Stimulated activated naive CD4-positive, alpha-beta T cell treated with Interleukin-2 at 50 U/mL for 16 hours (primary cell): ENCODE data around the gene ITPK1.
"Not testable (repeated sequence)": the region's sequence is repeated elsewhere in the genome, so short reads cannot be mapped to it uniquely, and the experiment has no call there.

Experiments
- DNase-seq: peaks from one replicate; lab custom pipeline; 2025; lab: John Stamatoyannopoulos, UW

ITPK1 gene

GRCh38 chr14:93115821-93116675 lies at the start of gene ITPK1:
ITPK1 (minus strand) TSS chr14:93115925; CDS start chr14:93115163, 762 bp downstream.
- peak; percentile 36 for DNase-seq

DNA sequence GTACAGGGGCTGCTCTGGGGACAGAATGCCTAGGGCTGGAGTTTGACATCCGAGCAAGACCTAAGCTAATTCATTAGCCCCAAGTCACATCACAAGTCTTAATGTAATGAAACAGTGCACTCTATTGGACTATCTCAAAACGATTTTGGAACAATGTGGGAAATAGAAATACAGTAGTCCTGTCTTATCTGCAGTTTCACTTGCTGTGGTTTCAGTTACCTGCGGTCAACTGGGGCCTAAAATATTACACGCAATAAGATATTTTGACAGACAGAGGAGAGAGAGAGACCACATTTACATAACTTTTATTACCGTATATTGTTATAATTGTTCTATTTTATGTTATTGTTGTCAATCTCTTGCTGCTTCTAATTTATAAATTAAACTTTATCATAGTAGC lies 47.8 kb upstream of the ITPK1 start:
- no peak for DNase-seq

DNA sequence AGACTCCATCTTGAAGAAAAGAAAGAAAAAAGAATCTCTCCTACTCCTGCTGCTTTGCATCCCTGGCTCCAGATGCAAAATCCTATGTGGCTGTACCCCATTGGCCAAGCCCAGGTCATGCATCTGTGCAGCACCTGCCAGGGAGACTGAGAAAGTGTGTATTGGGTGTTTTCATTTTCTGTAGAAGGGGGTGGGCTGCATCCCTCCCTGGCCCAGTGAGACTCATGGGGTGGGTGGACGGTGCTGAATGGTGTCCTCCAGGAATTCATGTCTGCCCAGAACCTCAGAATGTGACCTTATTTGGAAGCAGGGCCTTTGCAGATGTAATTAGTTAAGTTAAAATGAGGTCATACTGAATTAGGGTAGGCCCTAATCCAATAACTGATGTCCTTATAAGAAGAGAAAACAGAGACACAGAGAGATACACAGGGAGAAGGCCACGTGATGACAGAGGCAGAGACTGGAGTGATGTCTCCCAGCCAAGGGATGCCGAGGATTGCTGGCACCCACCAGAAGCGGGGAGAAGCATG lies 45.8 kb upstream of the ITPK1 start:
- DNase-seq: no peak

DNA sequence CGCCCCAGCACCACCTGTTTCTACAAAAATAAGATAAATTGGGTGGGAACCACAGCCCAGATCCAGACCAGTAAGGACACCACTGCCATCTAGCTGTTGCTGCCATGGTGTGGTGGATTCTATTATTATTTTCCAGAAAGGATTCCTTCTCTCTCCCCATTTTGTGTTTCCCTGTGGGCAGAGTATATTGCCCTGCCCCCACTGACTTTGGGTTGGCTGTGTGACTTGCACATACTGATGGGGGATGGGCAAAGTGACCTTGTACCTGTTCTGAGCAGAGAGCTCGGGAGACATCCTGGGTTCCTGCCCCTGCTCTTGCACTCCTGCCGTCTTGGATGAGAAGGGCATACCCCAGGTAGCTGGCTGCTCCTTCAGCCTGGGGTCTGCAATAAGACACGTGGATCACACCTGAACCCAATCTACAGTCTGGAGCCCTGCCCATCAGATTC lies 44.7 kb upstream of the ITPK1 start:
- DNase-seq: no peak

- not testable (repeated sequence) for DNase-seq
These were observed 44.1 kb upstream of the ITPK1 start for GRCh38 chr14:93159625-93160352.

- DNase-seq: not testable (repeated sequence)
These were observed 42.6 kb upstream of the ITPK1 start for GRCh38 chr14:93158349-93158748.

GRCh38 chr14:93156693-93157369 lies 41.1 kb upstream of the ITPK1 start:
- DNase-seq: no peak

GRCh38 chr14:93155667-93156066 lies 39.9 kb upstream of the ITPK1 start:
- DNase-seq: no peak

GRCh38 chr14:93153121-93153520 lies 37.4 kb upstream of the ITPK1 start:
- DNase-seq: no peak

DNA sequence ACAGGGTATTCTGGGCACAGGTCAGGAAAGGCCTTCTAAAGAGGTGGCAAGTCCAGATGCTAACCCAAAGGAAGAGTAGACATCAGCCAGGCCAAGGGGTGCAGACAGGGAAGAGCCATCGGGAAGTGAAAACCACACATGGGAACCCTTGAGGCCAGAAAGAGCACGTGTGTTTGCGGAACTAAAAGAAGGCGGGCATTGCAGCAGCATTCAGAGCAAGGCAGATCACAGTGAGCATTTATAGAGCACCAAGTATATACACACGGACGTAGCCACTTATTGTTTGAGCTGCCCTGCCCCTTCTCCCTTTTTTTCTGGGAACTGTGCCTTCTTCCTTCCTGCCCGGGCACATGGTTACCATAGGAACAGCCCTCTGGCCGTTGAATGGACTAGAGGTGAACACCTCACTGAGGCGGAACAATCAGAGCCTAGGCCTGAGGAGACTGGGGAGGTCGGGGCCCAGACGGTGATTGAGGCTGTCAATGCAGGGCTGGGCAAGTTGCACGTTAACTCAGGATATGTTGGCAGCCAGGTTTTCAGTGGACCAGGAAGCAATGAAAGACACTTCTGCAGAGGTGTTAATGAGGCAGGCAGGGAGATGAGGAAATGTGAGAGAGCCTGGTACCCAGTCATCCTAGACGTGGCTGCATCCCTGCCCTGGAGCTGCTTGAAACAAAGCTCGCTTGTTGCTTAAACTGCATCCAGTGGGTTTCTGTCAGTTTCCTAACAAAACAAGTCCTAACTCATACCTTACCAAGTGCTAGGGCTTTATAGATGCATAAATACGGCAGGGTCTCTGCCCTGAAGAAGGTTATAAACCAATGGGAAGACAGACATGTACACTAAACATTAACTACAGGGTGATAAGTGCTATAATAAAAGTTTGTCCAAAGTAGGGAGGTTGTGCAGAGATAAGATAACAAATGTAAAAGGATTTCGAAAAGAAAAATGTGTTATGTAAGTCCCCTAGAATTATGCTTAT lies 34.8 kb upstream of the ITPK1 start:
- DNase-seq: no peak

DNA sequence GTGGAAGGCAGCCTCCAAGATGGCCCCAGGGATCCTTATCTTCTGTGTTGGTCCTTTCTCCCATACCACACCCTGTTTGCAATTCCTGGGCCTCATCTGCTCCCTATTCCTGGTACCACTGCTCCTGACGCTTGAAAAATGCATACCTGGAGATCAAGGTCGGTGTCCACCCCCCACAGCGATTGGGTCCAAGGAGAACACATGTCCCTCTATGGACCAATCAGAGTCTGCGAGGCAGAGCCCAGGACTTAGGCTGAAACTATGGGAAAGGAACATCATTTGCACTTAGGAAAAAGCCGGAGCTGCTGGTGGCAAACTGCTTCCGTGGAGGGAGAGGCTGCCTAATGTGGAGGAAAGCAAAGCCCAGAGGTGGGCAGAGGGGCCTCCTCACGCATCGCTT lies 33.3 kb upstream of the ITPK1 start:
- no peak for DNase-seq

- DNase-seq: no peak
These were observed 30.4 kb upstream of the ITPK1 start for GRCh38 chr14:93146119-93146518.

- DNase-seq: no peak
These were observed 27.3 kb upstream of the ITPK1 start for GRCh38 chr14:93142854-93143652.

- no peak for DNase-seq
These were observed 22.1 kb upstream of the ITPK1 start for GRCh38 chr14:93137864-93138263.

- DNase-seq: not testable (repeated sequence)
These were observed 20.8 kb upstream of the ITPK1 start for GRCh38 chr14:93136508-93136907.

DNA sequence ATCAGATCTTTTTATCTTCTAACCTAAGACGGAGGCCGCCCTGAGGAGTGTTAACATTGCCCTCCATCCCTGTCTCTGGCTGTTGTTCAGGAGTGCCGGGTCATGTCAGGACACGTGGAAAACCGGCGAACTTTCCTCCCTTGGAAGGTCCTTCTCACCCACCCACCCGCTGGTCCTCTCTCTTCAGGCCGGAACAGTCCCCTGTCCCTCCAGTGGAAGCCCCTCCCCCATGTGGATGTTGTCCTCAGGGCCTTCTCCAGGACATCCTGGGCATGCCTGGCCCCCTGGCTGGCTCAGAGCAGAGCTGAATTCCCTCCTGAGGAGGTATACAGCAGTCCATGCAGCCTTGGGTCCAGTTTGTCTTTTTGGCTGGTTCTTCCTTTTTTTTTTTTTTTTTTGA lies 20.3 kb upstream of the ITPK1 start:
- DNase-seq: no peak

- no peak for DNase-seq
These were observed 19.7 kb upstream of the ITPK1 start for GRCh38 chr14:93135399-93135798.

- no peak for DNase-seq
These were observed 17.7 kb upstream of the ITPK1 start for GRCh38 chr14:93133464-93133863.

DNA sequence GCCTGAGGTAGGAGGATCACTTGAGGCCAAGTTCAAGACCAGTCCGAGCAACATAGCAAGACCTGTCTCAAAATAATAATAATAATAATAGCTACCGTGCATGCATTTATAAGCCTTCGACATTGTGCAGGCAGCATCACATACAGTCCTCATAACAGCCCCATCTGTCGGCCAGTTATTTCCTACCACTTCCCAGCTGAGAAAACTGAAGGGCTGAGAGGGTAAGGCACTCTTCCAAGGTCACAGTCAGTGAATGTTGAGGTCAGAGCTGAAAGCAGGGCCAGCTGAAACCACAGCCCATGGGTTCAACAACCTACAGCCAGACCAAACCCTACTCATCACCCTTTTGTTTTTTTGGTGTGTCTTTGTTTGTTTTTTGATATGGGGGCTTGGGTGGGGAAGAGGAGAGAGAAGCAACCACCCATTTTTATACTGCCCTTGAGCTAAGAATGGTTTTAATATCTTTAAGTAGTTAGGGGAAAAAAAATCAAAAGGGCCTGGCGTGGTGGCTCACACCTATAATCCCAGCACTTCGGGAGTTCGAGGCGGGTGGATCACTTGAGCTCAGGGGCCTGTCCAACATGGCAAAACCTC lies 16.8 kb upstream of the ITPK1 start:
- no peak for DNase-seq
